Measurements from ENCODE around the gene RNU5B-1. TPM values are rescaled to one million over a fixed set of nuclear protein-coding genes. Genes with fewer than 3 reads are reported as not detected.

Gene RNU5B-1
- total and polyA plus RNA-seq, 9 of the 15 experiments (the other 6 are each of a cell fraction or from before 2014, with no cell fraction given) = 14.2 TPM; not detected in 8

- POLR2A ChIA-PET = interaction anchor here (0.7 to 8.4 kb wide), 15 partner anchors 9 to 104 kb away, joined by 3 to 91 read pairs (median 4); partner anchors contain the start of genes CLPX, RNU5A-1 and RNU5B-1
- intact Hi-C loops (cut with micrococcal nuclease) = no loop called here
- TF ChIP-seq ZNF583 (CRISPR knock-in tag; IDR thresholded peaks at IDR 0.05) (no peak), HNRNPK (IDR thresholded peaks at IDR 0.05; ENCODE audit: low read depth, low read length, poor library complexity, severe bottlenecking) (no peak), NEUROD1 (IDR thresholded peaks at IDR 0.05; ENCODE audit: borderline replicate concordance, low read depth, low read length, partially characterized antibody) (no peak), PML (IDR thresholded peaks at IDR 0.05; ENCODE audit: low read length) (0 out of 2 replicates have a peak, but pooled peaks have one; percentile 40), ZNF75A (CRISPR knock-in tag; IDR thresholded peaks at IDR 0.05) (no peak), TBL1XR1 (IDR thresholded peaks at IDR 0.05; ENCODE audit: low read length in 2 of 2) (no peak), E2F5 (CRISPR knock-in tag; IDR thresholded peaks at IDR 0.05) (no peak), POLR2G (IDR thresholded peaks at IDR 0.05; ENCODE audit: low read depth, low read length) (peak; percentile 81), ZNF398 (CRISPR knock-in tag; IDR thresholded peaks at IDR 0.05) (no peak)
- TF ChIP-seq, protein P1, sequence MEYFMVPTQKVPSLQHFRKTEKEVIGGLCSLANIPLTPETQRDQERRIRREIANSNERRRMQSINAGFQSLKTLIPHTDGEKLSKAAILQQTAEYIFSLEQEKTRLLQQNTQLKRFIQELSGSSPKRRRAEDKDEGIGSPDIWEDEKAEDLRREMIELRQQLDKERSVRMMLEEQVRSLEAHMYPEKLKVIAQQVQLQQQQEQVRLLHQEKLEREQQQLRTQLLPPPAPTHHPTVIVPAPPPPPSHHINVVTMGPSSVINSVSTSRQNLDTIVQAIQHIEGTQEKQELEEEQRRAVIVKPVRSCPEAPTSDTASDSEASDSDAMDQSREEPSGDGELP (CRISPR knock-in tag; IDR thresholded peaks at IDR 0.05; ENCODE audit: borderline replicate concordance) = peak; percentile 57; the same call in 1 of the 2 replicates
- TF ChIP-seq, protein P2, sequence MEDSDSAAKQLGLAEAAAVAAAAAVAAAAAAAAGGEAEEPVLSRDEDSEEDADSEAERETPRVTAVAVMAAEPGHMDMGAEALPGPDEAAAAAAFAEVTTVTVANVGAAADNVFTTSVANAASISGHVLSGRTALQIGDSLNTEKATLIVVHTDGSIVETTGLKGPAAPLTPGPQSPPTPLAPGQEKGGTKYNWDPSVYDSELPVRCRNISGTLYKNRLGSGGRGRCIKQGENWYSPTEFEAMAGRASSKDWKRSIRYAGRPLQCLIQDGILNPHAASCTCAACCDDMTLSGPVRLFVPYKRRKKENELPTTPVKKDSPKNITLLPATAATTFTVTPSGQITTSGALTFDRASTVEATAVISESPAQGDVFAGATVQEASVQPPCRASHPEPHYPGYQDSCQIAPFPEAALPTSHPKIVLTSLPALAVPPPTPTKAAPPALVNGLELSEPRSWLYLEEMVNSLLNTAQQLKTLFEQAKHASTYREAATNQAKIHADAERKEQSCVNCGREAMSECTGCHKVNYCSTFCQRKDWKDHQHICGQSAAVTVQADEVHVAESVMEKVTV (CRISPR knock-in tag; IDR thresholded peaks at IDR 0.05) = no peak
Observed at GRCh38 chr15:65286704-65287519, 17.6 kb upstream of the RNU5B-1 start, which contains the start of gene PARP16. PARP16 (minus strand) TSS chr15:65286883; CDS start chr15:65286426, 457 bp downstream.

More at GRCh38 chr15:65286704-65287519, 17.6 kb upstream of the RNU5B-1 start, which contains the start of gene PARP16:
- WGBS (ENCODE audit: insufficient coverage, low coverage, missing lambda C conversion rate) = 6% methylated on average over 28 of the region's 62 CpGs
- CTCF ChIA-PET (ENCODE audit: low intra/inter-chr PET ratio) = no interaction called here
- Histone ChIP-seq H3K27ac (ENCODE audit: extremely low read depth, low read depth, low read length) (peak within 1 kb of the TSS; percentile 68), H3K9me1 (ENCODE audit: control insufficient read depth, insufficient read depth, low read length) (no peaks in the 10 kb centered on the region), H3K36me3 (ENCODE audit: control insufficient read depth, insufficient read depth, low read length) (no peaks in the 10 kb centered on the region), H3K4me2 (ENCODE audit: insufficient read depth, low read length) (peak within 1 kb of the TSS; percentile 85), H3K27me3 (ENCODE audit: control insufficient read depth in 2 of 2, insufficient read depth in 2 of 2, low read length in 2 of 2) (no peaks in the 10 kb centered on the region), H4K20me1 (replicated peaks; ENCODE audit: control insufficient read depth, insufficient read depth, low read length) (no peaks in the 10 kb centered on the region), H3K4me3 (peak within 1 kb of the TSS; percentile 53), H3K9ac (ENCODE audit: insufficient read depth in 1 of 2, low read depth in 2 of 2, low read length in 2 of 2) (peak within 1 kb of the TSS; percentile 55 to 97), H3K9me3 (replicated peaks; ENCODE audit: control insufficient read depth, insufficient read depth, low read depth, low read length) (no peaks in the 10 kb centered on the region), H3K79me2 (ENCODE audit: control insufficient read depth, insufficient read depth, low read length) (peaks cover 4% of the 10 kb centered on the region; the same call in 1 of the 3 replicates), H3K4me1 (replicated peaks in 1 of 2; ENCODE audit: control insufficient read depth in 2 of 2, insufficient read depth in 2 of 2, low read length in 2 of 2) (peaks cover 10 to 17% of the 10 kb centered on the region in 2 experiments; a peak in 4 of 5 replicates), H2AFZ (ENCODE audit: low read depth, low read length) (peak within 1 kb of the TSS; percentile 95)
- in situ Hi-C loops (cut with MboI) = no loop called here
- FAIRE-seq (peak; percentile 58), ATAC-seq (peak; percentile 98), DNase-seq (ENCODE audit: extremely low read depth in 1 of 4, low spot score in 3 of 4) (peak; percentile 85 to 94 (median 92))
- BruUV-seq (replicated peaks) = TSS peak; percentile 70

All from K562 (cell line).